SK-N-SH (cell line): ENCODE measurements around the gene KLF13. TPM values are rescaled to one million over a fixed set of nuclear protein-coding genes. Genes with fewer than 3 reads are reported as not detected.

ENCODE experiments used
- CTCF ChIA-PET: fragments of 300-600, 350-600 bp; formaldehyde crosslinking; extraction: SDS; loops from one replicate; lab custom pipeline; 2021; lab: Yijun Ruan, JAX
- POLR2A ChIA-PET: fragments of 350-600 bp; sonication (Branson Sonifier 250); formaldehyde crosslinking; extraction: SDS; loops from one replicate; lab custom pipeline; 2020; ENCODE audit warnings: antibody characterized with exemption, inconsistent platforms; lab: Yijun Ruan, JAX
- DNase-seq: peaks from one replicate; pipeline ENCODE4 v3.0.0; 2012
- H2AFZ ChIP-seq: fragments of 200-600 bp; sonication (generic); 2 replicates; pipeline ENCODE4 v1.8.1; 2016; ENCODE audit warnings: antibody characterized with exemption, mild to moderate bottlenecking, low read depth
- H3F3A ChIP-seq: fragments of 200-600 bp; sonication (generic); replicated peaks from 2 replicates; pipeline ENCODE3; 2016; ENCODE audit warnings: antibody characterized with exemption, mild to moderate bottlenecking; ENCODE audit not compliant: insufficient read depth
- H3K27ac ChIP-seq, 2 experiments: fragments of 200-500 bp in 1 of 2; fragments of 200-600 bp in 1 of 2; sonication (Bioruptor generic) in 1 of 2; sonication (generic), shearing (Covaris generic) in 1 of 2; 2 replicates each; pipeline versions ENCODE4 v1.5.1 to v1.6.1; 2014 to 2016; ENCODE audit warnings: low read depth in 2 of 2, inconsistent platforms in 1 of 2, low read length in 1 of 2, mild to moderate bottlenecking in 1 of 2, mixed read lengths in 1 of 2
- H3K27me3 ChIP-seq: fragments of 200-600 bp; sonication (generic), shearing (Covaris generic); 2 replicates; pipeline ENCODE4 v1.6.1; 2016; ENCODE audit warnings: mixed run types; ENCODE audit not compliant: insufficient read depth
- H3K36me3 ChIP-seq, 2 experiments: fragments of 200-500 bp in 1 of 2; fragments of 200-600 bp in 1 of 2; sonication (Bioruptor generic) in 1 of 2; sonication (generic) in 1 of 2; replicated peaks in 1 of 2; 2 replicates each; pipeline versions ENCODE3 to v1.5.1; 2014 to 2016; ENCODE audit warnings: low read length in 1 of 2, mild to moderate bottlenecking in 1 of 2; ENCODE audit not compliant: insufficient read depth in 2 of 2, control insufficient read depth in 1 of 2
- H3K4me1 ChIP-seq, 2 experiments: fragments of 200-500 bp in 1 of 2; fragments of 200-600 bp in 1 of 2; sonication (Bioruptor generic) in 1 of 2; sonication (generic), shearing (Covaris generic) in 1 of 2; 2 replicates each; pipeline versions ENCODE4 v1.5.1 to v1.6.1; 2014 to 2016; ENCODE audit warnings: low read depth in 1 of 2, low read length in 1 of 2, mixed run types in 1 of 2; ENCODE audit not compliant: insufficient read depth in 2 of 2, control insufficient read depth in 1 of 2
- H3K4me2 ChIP-seq: fragments of 200-600 bp; sonication (generic), shearing (Covaris generic); 2 replicates; pipeline ENCODE4 v1.6.1; 2017; ENCODE audit warnings: mixed run types
- H3K4me3 ChIP-seq, 2 experiments: fragments of 200-500 bp in 1 of 2; fragments of 200-600 bp in 1 of 2; sonication (Bioruptor generic) in 1 of 2; sonication (generic), shearing (Covaris generic) in 1 of 2; 2 replicates each; pipeline versions ENCODE4 v1.5.1 to v1.8.1; 2014 to 2016; ENCODE audit warnings: low read depth in 2 of 2, inconsistent platforms in 1 of 2, low read length in 1 of 2, mild to moderate bottlenecking in 1 of 2, mixed read lengths in 1 of 2, moderate library complexity in 1 of 2
- H3K79me2 ChIP-seq: fragments of 200-600 bp; sonication (generic); 2 replicates; pipeline ENCODE4 v1.8.1; 2017; ENCODE audit warnings: mild to moderate bottlenecking; ENCODE audit not compliant: insufficient read depth
- H3K9ac ChIP-seq: fragments of 200-600 bp; sonication (generic); 2 replicates; pipeline ENCODE4 v1.6.1; 2017; ENCODE audit warnings: mixed run types
- H3K9me2 ChIP-seq: fragments of 200-600 bp; sonication (generic); 2 replicates; pipeline ENCODE4 v1.6.1; 2017; ENCODE audit warnings: mixed run types
- H3K9me3 ChIP-seq: fragments of 200-600 bp; sonication (generic); 2 replicates; pipeline ENCODE4 v1.6.1; 2017; ENCODE audit warnings: mixed run types, mild to moderate bottlenecking, moderate library complexity
- H4K20me1 ChIP-seq: fragments of 200-600 bp; sonication (generic); 2 replicates; pipeline ENCODE4 v1.6.1; 2017; ENCODE audit warnings: mild to moderate bottlenecking, mixed run types; ENCODE audit not compliant: insufficient read depth
- JUND ChIP-seq: IDR thresholded peaks from 2 replicates; pipeline ENCODE4 v1.4.0; 2012
- MEF2A ChIP-seq: IDR thresholded peaks from 2 replicates; pipeline ENCODE4 v1.4.0; 2012; ENCODE audit warnings: low read depth, borderline replicate concordance
- RFX5 ChIP-seq: IDR thresholded peaks from 2 replicates; pipeline ENCODE4 v1.6.1; 2012; ENCODE audit warnings: mild to moderate bottlenecking, improper control_type of control experiment, low read length
- SMC3 ChIP-seq: IDR thresholded peaks from 2 replicates; pipeline ENCODE4 v1.6.1; 2012; ENCODE audit warnings: low read depth, low read length, improper control_type of control experiment
- TEAD4 ChIP-seq: IDR thresholded peaks from 2 replicates; pipeline ENCODE4 v1.4.0; 2012; ENCODE audit warnings: mild to moderate bottlenecking, borderline replicate concordance; ENCODE audit not compliant: insufficient read depth
- WGBS: methylation state at CpG from one replicate; pipeline ENCODE4 v1.1.6; 2017; ENCODE audit warnings: low lambda C conversion rate; 5-methylcytosine and 5-hydroxymethylcytosine counted together
- polyA plus RNA-seq, 3 experiments: library from polyadenylated mRNA; depleted of rRNA; stranded (reverse); fragments of >200 nt; gene quantifications; 2 replicates each; pipeline ENCODE4 v1.2.3, GENCODE V29; 2012
- TF ChIP-seq, protein P1 (sequence below): IDR thresholded peaks from 2 replicates; pipeline ENCODE4 v1.4.0; 2012; ENCODE audit warnings: low read depth, borderline replicate concordance

The KLF13 gene
- polyA plus RNA-seq, 1 of the 3 experiments (the other 2 are of a cell fraction): 7.1 TPM

DNA sequence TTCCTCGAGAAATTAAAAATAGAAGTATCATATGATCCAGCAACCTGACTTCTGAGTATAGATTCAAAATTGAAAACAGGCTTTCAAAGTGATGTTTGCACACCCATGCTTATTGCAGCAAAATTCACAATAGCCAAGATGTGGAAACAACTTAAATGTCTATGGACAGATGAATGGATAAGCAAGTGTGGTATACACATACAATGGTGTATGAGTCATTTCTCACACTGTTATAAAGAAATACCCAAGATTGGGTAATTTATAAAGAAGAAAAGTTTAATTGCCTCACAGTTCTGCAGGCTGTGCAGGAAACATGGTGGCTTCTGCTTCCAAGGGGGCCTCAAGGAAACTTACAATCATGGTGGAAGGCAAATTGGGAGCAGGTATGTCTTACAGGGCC lies 100.8 kb downstream of the KLF13 start:
- no peaks in the 10 kb centered on the region for H3K36me3 ChIP-seq
- H3F3A ChIP-seq: no peaks in the 10 kb centered on the region
- no peak overlapping the region for H2AFZ ChIP-seq
- TF ChIP-seq MEF2A: no peak
- no peak for TF ChIP-seq SMC3
- TF ChIP-seq, protein P1, sequence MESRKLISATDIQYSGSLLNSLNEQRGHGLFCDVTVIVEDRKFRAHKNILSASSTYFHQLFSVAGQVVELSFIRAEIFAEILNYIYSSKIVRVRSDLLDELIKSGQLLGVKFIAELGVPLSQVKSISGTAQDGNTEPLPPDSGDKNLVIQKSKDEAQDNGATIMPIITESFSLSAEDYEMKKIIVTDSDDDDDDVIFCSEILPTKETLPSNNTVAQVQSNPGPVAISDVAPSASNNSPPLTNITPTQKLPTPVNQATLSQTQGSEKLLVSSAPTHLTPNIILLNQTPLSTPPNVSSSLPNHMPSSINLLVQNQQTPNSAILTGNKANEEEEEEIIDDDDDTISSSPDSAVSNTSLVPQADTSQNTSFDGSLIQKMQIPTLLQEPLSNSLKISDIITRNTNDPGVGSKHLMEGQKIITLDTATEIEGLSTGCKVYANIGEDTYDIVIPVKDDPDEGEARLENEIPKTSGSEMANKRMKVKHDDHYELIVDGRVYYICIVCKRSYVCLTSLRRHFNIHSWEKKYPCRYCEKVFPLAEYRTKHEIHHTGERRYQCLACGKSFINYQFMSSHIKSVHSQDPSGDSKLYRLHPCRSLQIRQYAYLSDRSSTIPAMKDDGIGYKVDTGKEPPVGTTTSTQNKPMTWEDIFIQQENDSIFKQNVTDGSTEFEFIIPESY: no peak
- no peak for TF ChIP-seq TEAD4
- TF ChIP-seq RFX5: no peak
- no peak for TF ChIP-seq JUND
- H3K4me2 ChIP-seq: no peak overlapping the region
- ChIA-PET CTCF (interaction anchor here (1.4 kb wide), 1 partner anchor 25 kb away, joined by 3 read pairs; no protein-coding TSS in a partner anchor), POLR2A (no interaction called here)
- no peaks in the 10 kb centered on the region; the same call in 1 of the 2 replicates for H3K9me3 ChIP-seq
- H3K9me2 ChIP-seq: no peaks in the 10 kb centered on the region
- no peaks in the 10 kb centered on the region for H4K20me1 ChIP-seq
- no peaks in the 10 kb centered on the region for H3K79me2 ChIP-seq
- DNase-seq: no peak
- H3K27ac ChIP-seq: no peak overlapping the region
- H3K9ac ChIP-seq: no peak overlapping the region
- H3K4me1 ChIP-seq: no peaks in the 10 kb centered on the region
- no peaks in the 10 kb centered on the region; the same call in 1 of the 2 replicates for H3K27me3 ChIP-seq
- 49% methylated on average over 1 of the region's 1 CpG for WGBS
- H3K4me3 ChIP-seq: no peak overlapping the region

Other genes with a start within 250 kb of the KLF13 start
- not detected in 2 replicates for gene TRPM1, start 225.1 kb upstream of the KLF13 start, polyA plus RNA-seq (2012; rRNA removed)